GM04503 (cell line): ENCODE results near the gene ATG4A.
A peak's percentile ranks its signal among the peaks of the same experiment; 100 is the strongest.

Experiments
- DNase-seq: peaks from one replicate; pipeline ENCODE4 v3.0.0-alpha.2; 2012; ENCODE audit warnings: low read depth

Gene ATG4A

DNA sequence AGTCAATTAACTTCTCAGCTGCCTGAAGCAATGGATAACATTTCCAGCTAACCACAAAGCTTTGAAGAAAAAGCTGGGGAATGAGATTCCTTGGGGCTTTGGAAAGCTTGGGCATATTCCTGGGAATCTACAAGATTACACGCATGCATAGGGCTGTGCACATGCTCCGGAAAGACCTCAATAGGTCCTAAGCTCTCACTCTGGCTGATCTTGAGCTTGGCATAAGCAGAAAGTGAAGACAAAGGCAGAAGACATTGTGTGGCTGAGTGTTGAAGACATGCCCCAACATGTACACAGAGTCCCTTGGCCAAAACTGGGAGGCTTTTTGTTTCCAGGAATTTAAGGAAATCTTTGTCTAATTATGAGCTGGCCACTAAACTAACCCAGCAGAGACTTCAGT, 31.2 kb downstream of the ATG4A start:
- DNase-seq, result peak; percentile 33

DNA sequence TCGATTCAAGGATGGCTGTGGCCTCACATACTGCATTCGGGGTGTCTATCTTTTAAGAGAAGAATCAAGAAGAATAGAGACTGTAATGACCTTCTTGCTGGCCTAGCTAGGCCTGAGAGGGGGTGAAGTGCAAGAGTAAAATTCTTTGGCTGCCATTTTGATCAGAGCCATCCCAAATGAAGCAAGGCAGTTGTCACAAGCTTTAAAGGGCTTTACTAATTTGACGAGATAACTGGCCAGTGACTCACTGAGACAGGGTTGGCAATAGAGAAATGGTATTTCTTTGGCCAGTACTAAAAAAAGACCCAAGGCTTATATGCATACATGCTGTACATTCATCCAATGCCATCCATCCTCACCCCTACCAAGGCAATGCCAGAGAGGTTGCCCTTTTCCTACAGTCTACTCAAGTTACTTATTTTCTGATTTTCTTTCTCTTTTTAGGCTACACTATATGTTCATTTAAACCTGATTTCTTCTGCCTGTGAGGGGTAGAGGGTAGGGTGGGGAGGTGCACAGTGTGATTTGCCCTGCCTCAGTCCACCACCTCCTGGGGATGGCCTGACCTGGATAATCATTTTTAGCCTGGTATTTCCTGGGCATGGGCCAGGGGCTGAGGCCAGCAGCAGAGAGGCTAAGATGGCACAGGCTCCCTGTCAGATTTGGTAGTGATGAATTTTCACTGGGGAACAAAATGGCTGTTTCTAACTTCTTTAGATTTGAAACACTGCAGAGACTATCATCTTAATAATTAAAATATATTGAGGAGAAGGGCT, 32.2 kb downstream of the ATG4A start:
- no peak for DNase-seq

DNA sequence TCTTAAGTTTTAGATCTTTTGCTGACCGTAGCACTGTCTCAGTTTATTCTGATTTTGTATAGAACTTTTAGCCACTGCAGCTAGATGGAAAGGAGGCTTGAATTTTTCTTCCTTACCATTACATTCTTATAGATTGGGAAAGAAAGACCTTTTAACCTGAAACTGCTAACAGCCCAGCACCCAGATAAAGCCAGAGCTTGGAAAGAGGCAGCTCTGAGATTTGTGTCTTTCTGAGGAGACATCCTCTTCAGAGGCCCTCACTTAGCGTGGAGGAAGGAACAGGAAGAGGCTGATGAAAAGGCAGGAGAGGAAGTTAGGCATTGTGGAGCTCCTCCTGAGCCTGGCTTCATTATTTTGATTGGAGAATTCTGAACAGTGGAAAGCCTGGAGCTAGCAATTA, 35.1 kb downstream of the ATG4A start:
- DNase-seq, result no peak

DNA sequence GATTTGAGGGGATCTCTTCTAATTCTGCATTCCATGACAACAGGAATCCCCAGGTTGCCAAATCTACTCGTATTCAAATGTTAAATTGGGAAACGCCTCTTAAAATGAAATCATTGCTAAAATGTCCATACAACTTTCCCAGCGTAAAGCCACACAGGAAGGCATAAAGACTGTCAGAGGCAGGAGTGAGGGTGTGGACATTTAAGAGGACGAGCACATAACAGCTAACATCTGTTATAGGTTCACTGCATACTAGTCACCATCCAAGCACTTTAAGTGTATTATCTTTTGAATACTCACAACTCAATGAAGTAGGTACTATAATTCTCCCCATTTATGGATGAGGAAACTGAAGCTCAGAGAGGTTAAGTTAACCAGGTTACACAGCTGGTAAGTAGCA, 35.6 kb downstream of the ATG4A start:
- no peak for DNase-seq

DNA sequence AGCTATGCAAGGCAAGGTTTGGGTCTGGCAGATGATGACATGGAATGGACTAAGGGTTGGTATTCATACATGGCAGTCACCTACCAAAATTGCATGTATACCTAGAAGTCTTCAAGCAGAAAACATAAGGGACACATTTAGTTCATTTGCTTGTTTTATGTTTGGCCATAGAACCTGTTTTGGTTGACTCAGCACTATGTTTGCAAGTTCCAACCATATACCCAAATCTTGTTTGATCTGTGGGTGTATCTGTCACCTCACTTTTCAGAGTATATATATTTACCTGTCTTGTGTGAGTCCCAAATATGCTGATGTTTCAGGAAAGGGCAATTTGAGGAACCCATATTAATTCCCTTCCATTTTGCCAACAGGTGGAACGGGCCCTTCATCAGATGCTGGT, 39.3 kb downstream of the ATG4A start:
- DNase-seq, result no peak

DNA sequence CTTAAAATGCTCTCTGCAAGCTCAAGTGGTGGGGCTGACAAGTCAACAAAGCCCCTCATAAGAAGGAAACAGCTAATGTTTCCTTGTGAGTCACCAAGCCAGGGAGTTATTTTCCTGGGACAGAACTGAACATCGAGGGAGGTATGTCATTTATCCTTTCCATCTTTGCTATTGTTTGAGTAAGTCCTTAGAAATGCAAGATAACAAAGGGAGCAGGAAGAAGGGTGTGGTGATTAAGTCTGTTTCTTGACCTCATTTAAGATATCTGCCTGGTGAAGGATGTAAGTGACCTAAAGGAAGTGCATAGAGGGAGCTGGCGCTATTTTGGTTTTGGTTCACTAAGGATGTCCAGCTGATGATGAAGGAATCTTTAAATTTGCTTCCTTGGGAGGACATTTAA, 39.9 kb downstream of the ATG4A start:
- no peak for DNase-seq

DNA sequence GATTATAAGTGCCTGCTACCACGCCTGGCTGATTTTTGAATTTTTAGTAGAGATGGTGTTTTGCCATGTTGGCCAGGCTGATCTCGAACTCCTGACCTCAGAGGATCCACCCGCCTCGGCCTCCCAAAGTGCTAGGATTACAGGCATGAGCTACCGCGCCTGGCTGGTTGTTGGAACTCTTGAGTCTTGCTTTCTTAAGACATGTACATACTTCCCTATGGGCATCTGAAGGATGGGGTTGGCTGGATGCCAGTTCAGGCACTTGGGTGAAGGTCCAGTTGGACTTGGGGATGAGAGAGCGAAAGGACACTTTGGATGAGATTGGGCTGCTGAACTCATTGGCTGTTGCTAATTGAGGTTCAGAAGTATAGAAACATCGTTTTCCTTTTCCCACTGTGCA, 40.5 kb downstream of the ATG4A start:
- DNase-seq, result no peak

DNA sequence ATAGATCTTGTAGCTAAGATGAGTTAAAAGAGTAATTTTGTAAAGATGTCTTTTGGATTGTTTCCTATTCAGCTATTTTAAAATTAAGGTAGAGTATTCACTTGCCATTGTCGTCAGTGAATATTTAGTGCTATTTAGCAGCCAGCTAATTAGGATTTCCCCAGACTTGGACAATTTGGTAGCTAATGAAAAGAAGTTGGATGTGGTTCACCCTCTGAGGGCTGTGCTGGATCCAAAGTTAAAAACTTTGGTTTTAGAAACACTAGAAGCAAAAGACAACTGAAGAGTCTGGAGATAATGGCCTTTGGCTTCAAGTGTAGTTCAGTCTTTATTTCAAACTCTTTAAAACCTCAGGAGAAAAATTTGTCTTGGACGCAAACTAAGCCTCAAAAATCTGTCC, 41.3 kb downstream of the ATG4A start:
- no peak for DNase-seq

DNA sequence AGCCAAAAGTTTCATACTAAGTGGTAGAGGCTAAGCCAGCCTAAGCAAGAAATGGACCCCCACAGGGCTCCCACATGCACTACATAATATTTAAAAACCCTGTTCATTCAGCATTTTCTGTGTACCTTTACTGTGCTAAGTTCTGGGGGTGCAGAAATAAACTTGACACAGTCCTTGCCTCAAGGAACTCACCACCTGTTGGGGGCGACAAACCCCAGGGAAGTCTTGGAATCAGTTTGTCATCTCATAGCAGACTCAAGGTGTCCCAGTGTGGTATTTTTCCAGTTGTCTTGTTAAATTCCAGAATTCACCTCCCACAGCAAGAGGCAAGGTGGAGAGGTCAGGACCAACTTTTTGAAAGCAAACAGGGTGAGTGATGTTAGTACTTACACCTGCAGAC, 43.1 kb downstream of the ATG4A start:
- DNase-seq, result no peak

DNA sequence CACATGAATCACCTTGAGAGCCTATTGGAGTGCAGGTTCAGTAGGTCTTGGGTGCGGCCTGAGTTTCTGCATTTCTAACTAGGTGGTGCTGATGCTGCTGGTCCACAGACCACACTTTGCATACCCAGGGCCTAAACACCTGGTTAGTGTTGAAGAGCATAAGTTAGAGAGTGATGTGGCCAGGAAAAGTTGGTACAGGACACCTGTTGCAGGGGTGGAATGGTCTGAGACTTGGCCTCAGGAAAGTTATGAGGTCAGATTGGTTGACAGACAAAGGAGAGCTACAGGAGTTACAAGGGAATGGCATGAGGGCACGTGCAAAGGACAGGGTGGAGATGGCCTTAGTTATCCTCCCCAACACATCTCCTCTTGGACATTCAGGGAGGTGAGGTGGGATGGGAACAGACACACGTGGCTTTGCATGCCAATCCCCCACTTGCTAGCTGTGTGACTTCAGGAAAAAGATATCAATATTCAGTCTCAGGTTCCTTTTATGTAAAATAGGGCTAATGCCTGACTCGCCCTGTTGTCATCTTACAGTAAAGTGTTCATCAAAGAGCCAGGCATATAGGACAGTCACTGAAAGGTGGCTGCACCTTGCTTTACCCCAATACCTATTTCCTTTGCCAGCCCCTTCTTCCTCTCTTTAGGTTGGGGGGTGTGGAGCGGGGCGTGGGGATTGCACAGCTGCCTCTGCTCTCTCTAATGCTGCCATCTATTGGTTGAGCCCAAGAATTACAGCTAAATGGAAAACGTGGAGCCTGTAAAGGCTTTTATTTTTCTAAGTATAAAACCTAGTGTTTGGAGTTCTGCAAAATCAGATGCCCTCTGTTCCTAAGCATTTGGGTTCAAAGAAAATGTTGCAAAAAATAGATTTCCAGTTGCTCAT, 47.5 kb downstream of the ATG4A start:
- DNase-seq, result no peak

DNA sequence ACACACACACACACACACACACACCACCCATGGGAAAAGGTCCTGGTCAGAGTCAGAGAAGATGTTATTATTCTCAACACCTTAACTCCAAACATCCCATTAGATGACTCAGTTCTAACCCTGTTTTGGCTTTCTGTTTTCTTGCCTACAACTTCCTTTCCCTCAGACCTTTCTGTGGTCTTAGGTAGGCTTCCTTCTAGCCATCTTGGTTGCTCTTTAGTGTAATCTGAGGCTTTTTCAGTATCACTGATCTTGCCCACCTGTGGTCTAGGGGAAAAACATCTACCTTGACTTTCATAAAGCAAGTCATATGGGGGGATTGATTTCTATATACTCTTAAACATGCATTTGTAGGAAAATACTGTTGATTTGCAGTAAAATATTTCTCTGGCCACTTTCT, 56.9 kb downstream of the ATG4A start:
- no peak for DNase-seq

DNA sequence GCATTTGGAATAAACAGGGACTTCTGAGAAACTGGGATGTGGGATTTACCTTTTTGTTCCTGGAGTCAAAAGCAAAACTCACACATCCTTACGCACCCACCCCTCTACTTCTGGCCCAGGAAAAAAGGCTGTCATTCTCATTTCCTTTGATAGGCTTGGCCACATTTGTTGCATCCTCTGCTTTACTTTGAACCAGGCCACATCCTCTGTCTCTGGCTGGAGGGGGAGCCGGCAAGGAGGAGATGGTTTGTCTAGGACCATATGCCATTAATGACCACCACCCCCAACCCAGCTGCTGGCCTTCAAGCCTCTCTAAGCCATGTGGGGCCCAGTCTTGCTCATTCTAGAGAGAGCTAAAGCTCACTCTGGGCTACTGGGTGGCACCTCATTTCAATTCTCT, 64.5 kb downstream of the ATG4A start:
- no peak for DNase-seq

DNA sequence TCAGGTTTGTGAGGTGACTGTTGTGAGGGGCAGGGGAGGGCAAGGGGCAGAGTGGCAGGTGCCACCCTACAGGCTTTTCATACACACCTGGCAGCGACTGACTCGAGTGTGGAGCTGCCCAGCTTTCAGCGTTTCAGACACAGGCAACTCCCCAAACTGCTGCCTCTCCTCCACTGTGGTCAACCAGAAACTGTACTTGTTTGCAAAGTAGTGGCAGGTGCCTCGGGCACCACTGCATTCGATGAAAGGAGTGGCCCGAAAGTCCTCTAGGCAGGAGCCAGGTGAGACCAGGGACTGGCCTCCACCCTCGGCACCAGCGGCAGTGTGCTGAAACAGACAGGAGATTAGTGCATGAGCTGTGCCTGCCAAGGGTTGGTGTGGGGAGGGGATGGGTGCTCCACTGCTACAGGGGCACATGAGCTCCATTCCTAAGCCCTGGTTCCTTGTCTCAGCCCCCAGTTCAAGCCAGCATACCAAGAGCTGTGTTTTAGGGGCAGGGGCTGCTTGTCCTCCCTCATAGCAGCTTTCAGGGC, 65.4 kb downstream of the ATG4A start:
- no peak for DNase-seq

DNA sequence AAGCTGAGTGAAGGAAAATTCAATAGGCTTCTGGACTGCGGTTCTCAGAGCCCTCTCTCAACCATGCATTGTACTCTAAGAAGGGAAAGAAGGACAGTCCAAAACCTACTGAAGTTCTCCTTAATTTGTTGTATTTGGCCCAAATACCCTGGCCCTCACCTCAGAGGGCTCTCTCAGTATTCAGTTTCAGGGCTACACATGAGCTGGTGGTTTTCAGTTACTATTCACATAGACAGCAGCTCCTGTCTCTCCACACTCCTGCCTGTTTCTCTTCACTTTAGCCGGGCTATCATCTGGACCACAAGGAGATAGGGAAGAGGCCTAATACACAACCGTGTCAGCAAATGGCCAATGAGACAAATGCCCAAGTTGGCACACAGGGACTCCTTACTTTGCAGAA, 66.0 kb downstream of the ATG4A start:
- no peak for DNase-seq

DNA sequence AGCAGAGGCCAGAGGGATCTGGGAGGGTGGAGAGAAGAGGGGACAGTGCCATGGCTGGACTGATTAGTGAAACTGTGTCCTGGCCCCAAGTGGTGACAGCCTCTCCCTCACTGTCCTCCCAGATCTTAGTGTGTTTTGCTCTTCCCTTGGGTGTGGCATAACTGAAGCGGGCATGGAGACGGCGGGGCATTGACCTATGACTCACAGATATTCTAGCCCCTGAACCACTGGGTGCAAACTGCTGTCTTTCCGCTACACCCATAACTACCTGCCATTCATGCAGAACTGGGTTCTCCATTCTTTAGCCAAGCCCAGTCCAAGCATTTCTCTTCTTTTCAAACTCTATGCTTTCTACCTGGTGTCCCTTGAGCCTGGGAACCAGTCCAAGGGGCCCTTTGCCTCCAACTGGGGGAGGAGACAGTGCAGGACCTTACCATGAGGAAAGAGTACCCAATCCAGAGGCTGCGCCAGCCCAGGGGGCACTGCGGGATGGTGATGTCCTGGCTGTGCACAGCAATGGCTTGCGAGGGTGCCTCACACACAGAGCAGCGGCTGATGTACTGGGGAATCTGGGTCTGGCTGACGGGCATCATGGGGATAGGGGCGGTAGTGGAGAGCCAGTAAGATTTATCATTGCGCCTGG, 67.6 kb downstream of the ATG4A start:
- DNase-seq, result no peak

DNA sequence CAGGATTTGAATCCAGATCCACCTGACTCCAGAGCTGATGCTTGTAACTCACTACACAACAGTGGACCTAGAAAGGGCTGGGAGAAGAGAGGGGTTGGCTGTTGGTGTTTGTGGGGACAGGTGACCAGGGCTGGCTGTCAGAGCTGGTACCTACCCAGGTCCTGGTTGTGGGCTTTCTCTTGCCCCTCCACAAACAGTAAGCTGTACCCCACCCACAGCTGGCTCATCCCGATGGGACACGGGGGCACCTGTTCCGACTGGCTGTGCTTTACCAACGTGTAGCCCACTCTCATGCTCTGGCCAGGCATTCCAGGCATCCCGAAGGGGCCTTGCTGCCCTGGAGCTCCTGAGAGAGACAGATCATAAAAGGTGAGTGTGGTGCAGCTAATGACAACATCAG, 68.7 kb downstream of the ATG4A start:
- no peak for DNase-seq

DNA sequence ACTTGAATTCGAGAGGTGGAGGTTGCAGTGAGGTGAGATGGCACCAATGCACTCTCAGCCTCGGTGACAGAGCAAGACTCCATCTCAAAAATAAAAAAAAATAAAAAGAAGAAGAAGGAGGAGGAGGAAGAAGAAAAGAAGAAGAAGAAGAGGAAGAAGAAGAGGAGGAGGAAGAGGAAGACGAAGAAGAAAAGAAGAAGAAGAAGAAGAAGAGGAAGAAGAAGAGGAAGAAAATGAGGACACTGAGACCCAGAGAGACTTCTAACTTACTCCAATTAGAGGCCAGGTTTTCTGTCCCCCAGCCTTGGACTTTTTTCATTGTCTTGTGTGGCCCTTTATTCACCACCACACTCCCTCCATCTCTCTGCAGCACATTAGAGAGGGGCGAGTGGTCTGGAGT, 70.7 kb downstream of the ATG4A start:
- no peak for DNase-seq

DNA sequence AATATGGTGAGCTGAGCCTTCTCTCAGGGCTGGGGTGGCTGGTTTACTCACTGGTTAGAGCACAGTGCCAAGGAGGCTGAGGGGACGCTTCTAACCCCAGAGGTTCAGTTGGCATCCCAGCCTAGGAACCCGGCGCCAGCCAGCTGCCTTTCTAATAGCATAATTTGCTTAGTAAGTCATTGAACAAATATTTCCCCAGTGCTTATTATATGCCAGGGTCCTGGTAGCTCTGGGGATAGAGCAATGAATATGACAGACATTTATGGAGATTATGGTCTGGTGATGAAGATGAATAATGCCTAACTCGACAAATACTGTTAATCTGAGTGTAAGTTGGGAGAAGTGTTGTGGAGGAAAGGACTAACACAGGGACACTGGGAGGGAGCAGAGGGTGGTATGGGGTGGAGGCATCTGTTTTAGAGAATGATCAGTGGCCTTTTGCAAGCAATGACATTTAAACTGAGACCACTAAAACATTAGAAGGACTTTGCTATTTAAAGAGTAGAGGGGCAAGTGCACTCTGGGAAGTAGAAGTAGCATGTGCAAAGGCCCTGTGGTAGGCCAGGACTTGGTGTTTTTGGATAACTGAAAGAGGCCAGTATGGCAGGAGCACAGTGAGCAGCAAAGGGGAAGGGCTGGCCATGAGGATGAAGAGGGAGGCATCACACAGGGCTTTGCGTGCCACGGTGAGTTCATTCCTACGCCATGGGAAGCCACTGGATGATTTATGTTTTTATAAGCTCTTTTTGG, 71.9 kb downstream of the ATG4A start:
- DNase-seq, result no peak

DNA sequence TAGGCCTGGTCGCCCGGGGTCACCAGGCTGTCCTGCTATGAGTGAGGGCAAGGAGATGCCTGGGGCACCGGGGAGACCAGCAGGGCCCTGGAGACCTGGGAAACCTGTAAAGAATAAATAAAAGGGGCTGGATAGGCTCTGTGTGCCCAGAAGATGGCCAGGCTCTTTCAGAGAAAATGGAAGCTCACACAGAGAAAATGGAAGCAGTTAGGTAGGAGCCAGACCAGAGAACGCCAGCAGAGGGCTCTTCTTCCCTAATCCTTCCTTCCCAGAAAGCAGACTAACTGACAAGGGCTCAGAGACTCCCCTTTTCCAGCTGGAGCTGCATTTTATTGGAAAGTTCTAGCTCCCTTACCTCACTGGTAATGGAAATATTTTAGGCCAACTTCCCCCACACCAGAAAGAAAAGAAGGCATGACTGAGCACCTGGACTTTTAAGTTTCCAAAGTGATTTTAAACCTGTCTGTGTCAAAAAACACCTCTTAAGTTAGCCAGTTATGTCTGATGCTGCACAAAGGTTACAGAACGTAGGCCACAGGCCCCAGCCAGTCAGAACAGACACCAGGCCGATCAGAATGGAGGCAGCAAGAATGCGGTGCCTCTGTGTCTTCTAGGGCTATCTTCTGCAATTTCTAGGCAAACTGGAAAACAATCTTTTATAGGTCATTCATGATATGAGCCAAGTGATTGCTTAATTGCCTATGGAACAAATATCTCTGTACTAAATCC, 74.0 kb downstream of the ATG4A start:
- no peak for DNase-seq

DNA sequence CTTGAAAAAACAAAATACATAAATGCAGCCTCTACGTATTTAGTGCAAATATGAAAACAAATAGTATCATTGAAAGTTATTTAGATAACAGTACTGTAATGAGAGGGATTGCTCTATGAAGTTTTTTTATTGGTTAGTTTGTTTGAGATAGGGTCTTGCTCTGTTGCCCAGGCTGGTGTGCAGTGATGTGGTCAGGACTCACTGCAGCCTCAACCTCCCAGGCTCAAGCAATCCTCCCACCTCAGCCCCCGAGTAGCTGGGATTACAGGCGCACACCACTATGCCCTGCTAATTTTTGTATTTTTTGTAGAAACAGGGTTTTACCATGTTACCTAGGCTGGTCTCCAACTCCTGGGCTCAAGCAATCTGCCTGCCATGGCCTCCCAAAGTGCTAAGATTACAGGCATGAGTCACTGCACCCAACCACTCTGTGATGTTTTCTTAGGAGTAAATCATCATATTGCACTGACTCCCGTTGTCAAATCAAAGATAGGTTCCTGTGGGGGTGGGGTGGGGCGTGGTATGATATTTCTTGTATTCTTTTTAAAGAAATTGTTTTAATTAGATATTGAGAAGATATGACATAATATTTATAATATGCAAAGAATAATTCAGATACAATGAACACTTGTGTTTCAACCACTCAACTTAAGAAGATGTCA, 75.8 kb downstream of the ATG4A start:
- no peak for DNase-seq
